Suprapubic skin (tissue), 4 donors: ENCODE data around the gene ZBTB47. TPM values are rescaled to one million over a fixed set of nuclear protein-coding genes. Genes with fewer than 3 reads are reported as not detected.

ENCODE experiments used
- DNase-seq, 2 donors: peaks; one replicate each; pipeline ENCODE4 v3.0.0-alpha.2; 2019; ENCODE audit warnings: low spot score in 2 of 2
- H3K27ac ChIP-seq: fragments of 200-600 bp; sonication (generic); one replicate; pipeline ENCODE4 v1.5.1; 2019
- H3K27me3 ChIP-seq: fragments of 200-600 bp; sonication (generic); one replicate; pipeline ENCODE4 v1.5.1; 2019
- H3K36me3 ChIP-seq: fragments of 200-600 bp; sonication (generic); one replicate; pipeline ENCODE4 v1.5.1; 2019
- H3K4me1 ChIP-seq: fragments of 200-600 bp; sonication (generic); one replicate; pipeline ENCODE4 v1.5.1; 2019
- H3K4me3 ChIP-seq: fragments of 200-600 bp; sonication (generic); one replicate; pipeline ENCODE4 v1.5.1; 2019; ENCODE audit warnings: mild to moderate bottlenecking
- H3K9me3 ChIP-seq: fragments of 200-600 bp; sonication (generic); one replicate; pipeline ENCODE4 v1.5.1; 2019
- CTCF ChIP-seq, 2 donors: fragments of 200-600 bp in 1 of 2; fragments of 450-650 bp in 1 of 2; sonication (generic) in 1 of 2; IDR thresholded peaks; one replicate each; pipeline ENCODE4 v1.5.1; 2016 to 2019; ENCODE audit warnings: antibody characterized with exemption in 2 of 2, mild to moderate bottlenecking in 1 of 2, moderate library complexity in 1 of 2
- EP300 ChIP-seq: sonication (generic); formaldehyde crosslinking; IDR thresholded peaks from one replicate; pipeline ENCODE4 v1.6.1; 2017; ENCODE audit warnings: antibody characterized with exemption
- POLR2A ChIP-seq, 2 donors: fragments of 450-650 bp; IDR thresholded peaks; one replicate each; pipeline ENCODE4 v1.6.1; 2017; ENCODE audit warnings: antibody characterized with exemption in 2 of 2, mild to moderate bottlenecking in 2 of 2, moderate library complexity in 2 of 2
- POLR2AphosphoS5 ChIP-seq, 3 donors: sonication (generic); formaldehyde crosslinking; IDR thresholded peaks; one replicate each; pipeline ENCODE4 v1.6.1; 2017; ENCODE audit warnings: antibody characterized with exemption in 3 of 3
- WGBS: methylation state at CpG from one replicate; pipeline ENCODE4 v1.1.5; 2018; 5-methylcytosine and 5-hydroxymethylcytosine counted together
- total RNA-seq, 4 donors: library from RNA; depleted of rRNA; stranded (reverse); fragments of >200 nt; gene quantifications; one replicate each; pipeline ENCODE4 v1.1.0, GENCODE V29; 2016

Gene ZBTB47
- total RNA-seq, 4 donors from 2014 or later, result 17.9 to 36.1 (median 20.7) TPM

GRCh38 chr3:42637001-42637400 is 16.5 kb upstream of the ZBTB47 start:
- WGBS, result 88% methylated on average over 6 of the region's 6 CpGs
- no peaks in the 10 kb centered on the region for H3K4me1 ChIP-seq
- H3K27me3 ChIP-seq, result no peaks in the 10 kb centered on the region
- no peak for DNase-seq
- no peak for TF ChIP-seq POLR2AphosphoS5 (IDR thresholded peaks at IDR 0.05)
- no peak for TF ChIP-seq CTCF (IDR thresholded peaks at IDR 0.05)
- no peak for TF ChIP-seq EP300
- no peak overlapping the region for H3K4me3 ChIP-seq
- no peaks in the 10 kb centered on the region for H3K9me3 ChIP-seq
- no peak overlapping the region for H3K27ac ChIP-seq
- peaks cover 93% of the 10 kb centered on the region for H3K36me3 ChIP-seq

- DNase-seq, result no peak
- Histone ChIP-seq H3K4me3 (no peak overlapping the region), H3K27ac (no peak overlapping the region), H3K4me1 (no peaks in the 10 kb centered on the region), H3K36me3 (peaks cover 93% of the 10 kb centered on the region), H3K27me3 (no peaks in the 10 kb centered on the region), H3K9me3 (no peaks in the 10 kb centered on the region)
- TF ChIP-seq POLR2A (IDR thresholded peaks at IDR 0.05) (no peak), CTCF (IDR thresholded peaks at IDR 0.05) (no peak), EP300 (no peak), POLR2AphosphoS5 (IDR thresholded peaks at IDR 0.05) (no peak)
- WGBS, result 76% methylated on average over 6 of the region's 6 CpGs
These were observed 15.1 kb upstream of the ZBTB47 start for GRCh38 chr3:42638339-42638842.

GRCh38 chr3:42639192-42639591 is 14.3 kb upstream of the ZBTB47 start:
- no peak overlapping the region for H3K27ac ChIP-seq
- H3K27me3 ChIP-seq, result no peaks in the 10 kb centered on the region
- DNase-seq, result no peak
- TF ChIP-seq POLR2AphosphoS5 (IDR thresholded peaks at IDR 0.05) (no peak), EP300 (no peak), POLR2A (IDR thresholded peaks at IDR 0.05) (no peak), CTCF (IDR thresholded peaks at IDR 0.05) (no peak)
- no peaks in the 10 kb centered on the region for H3K9me3 ChIP-seq
- peaks cover 94% of the 10 kb centered on the region for H3K36me3 ChIP-seq
- WGBS, result 86% methylated on average over 6 of the region's 6 CpGs
- no peak overlapping the region for H3K4me3 ChIP-seq
- no peaks in the 10 kb centered on the region for H3K4me1 ChIP-seq

GRCh38 chr3:42640129-42640528 is 13.4 kb upstream of the ZBTB47 start:
- no peak for DNase-seq
- TF ChIP-seq EP300 (no peak), POLR2A (IDR thresholded peaks at IDR 0.05) (no peak), POLR2AphosphoS5 (IDR thresholded peaks at IDR 0.05) (no peak), CTCF (IDR thresholded peaks at IDR 0.05) (no peak)
- Histone ChIP-seq H3K27me3 (no peaks in the 10 kb centered on the region), H3K4me1 (no peaks in the 10 kb centered on the region), H3K4me3 (no peak overlapping the region), H3K9me3 (no peaks in the 10 kb centered on the region), H3K27ac (no peak overlapping the region), H3K36me3 (peaks cover 94% of the 10 kb centered on the region)

GRCh38 chr3:42640771-42641370 is 12.6 kb upstream of the ZBTB47 start:
- TF ChIP-seq CTCF (IDR thresholded peaks at IDR 0.05) (no peak), POLR2AphosphoS5 (IDR thresholded peaks at IDR 0.05) (no peak), POLR2A (IDR thresholded peaks at IDR 0.05) (no peak), EP300 (no peak)
- 91% methylated on average over 6 of the region's 6 CpGs for WGBS
- no peak overlapping the region for H3K4me3 ChIP-seq
- no peaks in the 10 kb centered on the region for H3K4me1 ChIP-seq
- H3K27me3 ChIP-seq, result no peaks in the 10 kb centered on the region
- H3K27ac ChIP-seq, result no peak overlapping the region
- no peak for DNase-seq
- no peaks in the 10 kb centered on the region for H3K9me3 ChIP-seq
- peaks cover 94% of the 10 kb centered on the region for H3K36me3 ChIP-seq
